ENCODE results near the gene ZSCAN10.

DNA sequence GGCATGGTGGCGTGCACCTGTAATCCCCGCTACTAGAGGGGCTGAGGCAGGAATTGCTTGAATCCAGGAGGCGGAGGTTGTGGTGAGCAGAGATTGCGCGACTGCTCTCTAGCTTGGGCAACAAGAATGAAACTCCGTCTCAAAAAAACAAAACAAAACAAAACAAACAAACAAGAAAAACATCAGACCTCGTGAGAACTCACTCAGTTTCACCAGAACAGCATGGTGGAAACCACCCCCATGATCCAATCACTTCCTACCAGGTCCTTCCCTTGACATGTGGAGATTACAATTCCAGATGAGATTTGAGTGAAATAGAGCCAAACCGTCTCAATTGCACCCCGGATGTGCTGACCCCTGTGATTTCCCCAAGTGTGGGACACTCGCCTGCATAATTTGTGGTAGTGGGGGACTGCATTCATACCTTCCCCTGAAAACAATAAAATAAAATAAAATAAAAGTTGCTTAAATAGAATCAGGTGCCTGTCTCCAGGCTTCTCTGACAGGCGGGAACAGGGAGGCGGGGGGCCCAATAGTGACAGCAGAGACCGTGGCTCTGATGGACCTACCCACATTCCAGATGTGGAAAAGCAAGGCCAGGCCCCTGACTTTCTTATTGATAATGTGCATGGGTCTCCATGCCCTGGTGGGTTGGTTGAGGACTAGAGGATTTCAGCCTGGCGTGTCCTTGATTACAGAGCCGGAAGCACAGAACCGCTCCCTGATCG, 13.1 kb downstream of the ZSCAN10 start:
- TF ChIP-seq POLR2A (IDR thresholded peaks at IDR 0.05) (no peak), CTCF (IDR thresholded peaks at IDR 0.05) (no peak)

Measured in thyroid gland (tissue), 4 donors.